Gastrocnemius medialis (tissue), 4 donors: Measurements from ENCODE around the gene SPATA31C2.

Experiments used
- CTCF ChIP-seq, 5 experiments: fragments of 450-650 bp in 3 of 5; fragments of 200-600 bp in 2 of 5; sonication (generic) in 2 of 5; IDR thresholded peaks in 4 of 5; conservative IDR thresholded peaks in 1 of 5; 1 replicate in 4 of 5; 2 replicates in 1 of 5; pipeline ENCODE4 v1.5.1; 2016 to 2019; ENCODE audit warnings: antibody characterized with exemption in 5 of 5, mild to moderate bottlenecking in 3 of 5, moderate library complexity in 3 of 5
- POLR2A ChIP-seq, 2 donors: fragments of 450-650 bp; IDR thresholded peaks; one replicate each; pipeline ENCODE4 v1.6.1; 2017; ENCODE audit warnings: antibody characterized with exemption in 2 of 2, mild to moderate bottlenecking in 2 of 2, moderate library complexity in 2 of 2

- TF ChIP-seq CTCF (IDR thresholded peaks at IDR 0.05 in 4 of 5, conservative IDR thresholded peaks at IDR 0.05 in 1 of 5) (no peak), POLR2A (IDR thresholded peaks at IDR 0.05) (no peak)
These were observed 44.2 kb upstream of the SPATA31C2 start for GRCh38 chr9:88182501-88182900.
